ES-I3 (cell line): ENCODE data around the gene PDIA4.
"Not testable (repeated sequence)": the region's sequence is repeated elsewhere in the genome, so short reads cannot be mapped to it uniquely, and the experiment has no call there.

ENCODE experiments used
- H3K36me3 ChIP-seq: 2 replicates; pipeline ENCODE4 v1.6.1; 2013; ENCODE audit warnings: mild to moderate bottlenecking, low read length, control low read depth, moderate library complexity; ENCODE audit not compliant: insufficient read depth
- H3K4me1 ChIP-seq: 2 replicates; pipeline ENCODE4 v1.6.1; 2013; ENCODE audit warnings: mild to moderate bottlenecking, control low read depth, low read length; ENCODE audit not compliant: insufficient read depth
- H3K9ac ChIP-seq: 2 replicates; pipeline ENCODE4 v1.6.1; 2013; ENCODE audit warnings: low read depth, mild to moderate bottlenecking, low read length, moderate library complexity
- H3K9me3 ChIP-seq: 2 replicates; pipeline ENCODE4 v1.6.1; 2013; ENCODE audit warnings: mild to moderate bottlenecking, low read length, moderate library complexity; ENCODE audit not compliant: control insufficient read depth, insufficient read depth

PDIA4 gene

DNA sequence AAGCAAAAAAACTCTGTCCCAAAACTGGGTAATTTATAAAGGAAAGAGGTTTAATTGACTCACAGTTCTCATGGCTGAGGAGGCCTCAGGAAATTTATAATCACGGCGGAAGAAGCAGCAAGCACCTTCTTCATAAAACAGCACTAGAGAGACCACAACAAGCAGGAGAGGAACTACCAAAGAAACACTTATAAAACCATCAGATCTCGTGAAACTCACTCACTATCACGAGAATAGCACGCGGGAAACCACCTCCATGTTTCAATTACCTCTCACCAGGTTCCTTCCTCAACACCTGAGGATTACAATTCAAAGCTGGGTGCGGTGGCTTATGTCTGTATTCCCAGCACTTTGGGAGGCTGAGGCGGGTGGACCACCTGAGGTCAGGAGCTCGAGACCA, 48.5 kb downstream of the PDIA4 start:
- H3K36me3 ChIP-seq, result no peaks in the 10 kb centered on the region
- H3K4me1 ChIP-seq, result peaks cover 5% of the 10 kb centered on the region
- no peaks in the 10 kb centered on the region for H3K9me3 ChIP-seq
- H3K9ac ChIP-seq, result no peak overlapping the region

DNA sequence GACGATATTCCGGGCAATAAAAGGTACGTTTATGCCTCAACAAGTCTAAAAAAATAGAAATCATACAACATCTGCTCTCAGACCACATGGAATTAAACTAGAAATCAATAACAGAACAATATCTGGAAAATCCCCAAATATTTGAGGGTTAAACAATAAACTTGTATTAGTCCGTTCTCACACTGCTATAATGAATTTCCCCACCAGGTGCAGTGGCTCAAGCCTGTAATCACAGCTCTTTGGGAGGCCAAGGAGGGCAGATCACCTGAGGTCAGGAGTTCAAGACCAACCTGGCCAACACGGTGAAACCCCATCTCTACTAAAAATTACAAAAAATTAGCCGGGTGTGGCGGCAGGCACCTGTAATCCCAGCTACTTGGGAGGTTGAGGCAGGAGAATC, 49.2 kb downstream of the PDIA4 start:
- H3K36me3 ChIP-seq, H3K9me3 ChIP-seq, H3K9ac ChIP-seq, H3K4me1 ChIP-seq: not testable (repeated sequence)

DNA sequence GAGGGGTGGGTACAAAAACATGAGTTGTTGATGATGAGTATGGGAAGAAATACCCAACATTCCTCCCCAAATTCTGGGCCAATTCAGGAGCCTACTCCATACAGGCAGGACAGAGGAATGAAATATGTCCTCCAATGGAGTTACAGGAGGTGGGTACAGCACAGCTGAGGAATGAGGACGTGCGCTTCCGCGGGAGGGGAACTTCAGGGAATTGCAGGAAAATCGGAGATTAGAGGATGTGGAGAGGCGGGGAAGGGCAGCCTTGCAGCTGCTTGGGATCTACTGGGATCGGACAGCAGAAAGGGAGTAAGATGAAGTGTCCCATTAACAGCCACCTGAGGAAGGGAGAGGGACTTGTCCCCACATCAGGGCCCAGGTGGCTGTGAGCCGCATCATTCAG, 50.2 kb downstream of the PDIA4 start:
- H3K9ac ChIP-seq, result no peak overlapping the region
- peaks cover 5% of the 10 kb centered on the region for H3K4me1 ChIP-seq
- no peaks in the 10 kb centered on the region for H3K9me3 ChIP-seq
- no peaks in the 10 kb centered on the region for H3K36me3 ChIP-seq

DNA sequence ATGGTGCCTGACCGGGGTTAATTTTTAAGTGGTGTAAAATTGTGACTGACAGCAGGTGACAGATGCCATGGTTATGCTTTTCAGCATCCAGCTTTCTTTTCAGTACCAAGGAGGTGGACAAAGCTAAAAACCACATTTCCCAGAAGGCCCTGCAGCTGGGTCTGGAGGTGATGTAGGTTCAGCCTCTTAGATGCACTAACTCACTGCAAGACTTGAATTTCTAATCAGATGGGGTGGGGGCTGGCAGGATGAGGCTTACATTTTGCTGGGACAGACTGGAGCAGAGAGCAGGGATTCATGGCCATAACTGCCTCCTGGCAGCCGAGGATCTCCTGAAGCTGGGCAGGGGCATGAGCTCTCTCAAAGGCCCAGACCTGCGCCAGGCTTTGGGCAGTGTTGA, 52.4 kb downstream of the PDIA4 start:
- Histone ChIP-seq H3K9ac (no peak overlapping the region; the same call in 1 of the 2 replicates), H3K36me3 (no peaks in the 10 kb centered on the region), H3K4me1 (peaks cover 5% of the 10 kb centered on the region), H3K9me3 (no peaks in the 10 kb centered on the region)

DNA sequence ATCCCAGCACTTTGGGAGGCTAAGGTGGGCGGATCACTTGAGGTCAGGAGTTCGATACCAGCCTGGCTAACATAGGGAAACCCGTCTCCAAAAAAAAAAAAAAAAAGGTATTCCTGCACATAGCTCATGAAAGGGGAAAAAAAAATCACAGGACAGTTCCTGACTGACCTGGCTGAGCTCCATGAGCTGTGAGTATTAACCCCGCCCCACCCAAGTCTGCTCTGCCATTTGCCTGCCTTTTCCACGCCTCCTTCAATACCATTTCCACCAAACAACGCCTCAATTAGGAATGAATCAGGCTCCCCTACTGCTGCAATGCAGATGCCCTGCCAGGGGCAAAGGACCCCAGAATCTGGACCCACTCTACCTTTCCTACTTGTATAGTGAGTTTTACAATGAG, 55.0 kb downstream of the PDIA4 start:
- Histone ChIP-seq H3K9ac (no peak overlapping the region), H3K4me1 (peaks cover 5% of the 10 kb centered on the region), H3K36me3 (no peaks in the 10 kb centered on the region), H3K9me3 (no peaks in the 10 kb centered on the region)

DNA sequence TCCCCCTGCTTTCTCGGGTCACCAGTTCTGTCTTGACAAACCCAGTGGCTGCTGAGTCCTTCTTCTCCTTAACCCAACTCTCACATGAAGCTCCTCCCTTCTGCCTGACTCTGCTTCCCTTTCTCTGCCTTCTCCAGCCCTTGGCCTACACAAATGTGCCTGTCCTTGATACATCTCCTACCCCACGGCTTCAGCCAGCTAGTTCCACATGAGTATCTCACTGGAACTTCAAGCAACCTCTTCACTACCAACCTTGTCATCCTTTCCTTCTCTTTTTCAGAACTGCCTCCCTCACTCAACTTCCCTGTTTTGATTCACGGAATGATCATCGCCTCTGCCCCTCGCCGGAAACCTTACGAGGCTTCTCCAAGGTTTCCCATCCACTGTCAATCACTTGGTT, 55.9 kb downstream of the PDIA4 start:
- no peaks in the 10 kb centered on the region for H3K9me3 ChIP-seq
- no peaks in the 10 kb centered on the region for H3K36me3 ChIP-seq
- no peak overlapping the region for H3K9ac ChIP-seq
- peaks cover 5% of the 10 kb centered on the region for H3K4me1 ChIP-seq

DNA sequence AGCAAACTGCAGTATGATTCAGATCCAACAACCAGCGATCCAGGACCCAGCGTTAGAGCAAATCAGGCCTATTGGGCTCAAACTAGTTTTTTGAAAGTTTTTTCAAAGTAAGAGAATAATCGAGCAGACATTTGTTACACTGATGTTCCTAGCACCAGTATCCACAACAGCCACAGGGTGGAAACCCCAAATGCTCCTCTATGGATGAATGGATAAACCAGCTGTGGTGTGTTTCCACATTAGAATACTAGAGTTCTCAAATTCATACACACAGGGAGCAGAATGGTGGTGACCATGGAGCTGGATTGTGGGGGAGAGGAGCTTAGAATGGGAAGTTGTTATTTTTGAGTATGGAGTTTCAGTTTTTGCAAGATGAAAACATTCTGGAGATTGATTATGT, 60.7 kb downstream of the PDIA4 start:
- H3K9me3 ChIP-seq, result no peaks in the 10 kb centered on the region
- no peak overlapping the region for H3K9ac ChIP-seq
- no peaks in the 10 kb centered on the region for H3K36me3 ChIP-seq
- H3K4me1 ChIP-seq, result no peaks in the 10 kb centered on the region

DNA sequence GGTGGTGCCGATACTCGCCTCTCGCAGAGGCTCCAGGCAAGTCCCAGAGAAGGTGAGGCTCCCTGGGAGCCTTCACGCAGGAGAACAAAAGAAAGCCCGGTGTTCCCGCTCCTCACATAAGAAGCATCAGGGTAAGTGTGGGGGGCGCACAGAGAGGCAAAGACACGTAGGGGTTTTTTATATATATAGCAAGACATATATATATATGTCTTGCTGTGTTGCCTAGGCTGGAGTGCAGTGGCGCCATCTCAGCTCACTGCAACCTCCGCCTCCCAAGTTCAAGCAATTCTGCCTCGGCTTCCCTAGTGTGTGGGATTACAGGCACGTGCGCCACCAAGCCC, 61.3 kb downstream of the PDIA4 start:
- H3K9ac ChIP-seq, result no peak overlapping the region; the same call in 1 of the 2 replicates
- H3K9me3 ChIP-seq, result no peaks in the 10 kb centered on the region
- no peaks in the 10 kb centered on the region for H3K36me3 ChIP-seq
- H3K4me1 ChIP-seq, result no peaks in the 10 kb centered on the region

DNA sequence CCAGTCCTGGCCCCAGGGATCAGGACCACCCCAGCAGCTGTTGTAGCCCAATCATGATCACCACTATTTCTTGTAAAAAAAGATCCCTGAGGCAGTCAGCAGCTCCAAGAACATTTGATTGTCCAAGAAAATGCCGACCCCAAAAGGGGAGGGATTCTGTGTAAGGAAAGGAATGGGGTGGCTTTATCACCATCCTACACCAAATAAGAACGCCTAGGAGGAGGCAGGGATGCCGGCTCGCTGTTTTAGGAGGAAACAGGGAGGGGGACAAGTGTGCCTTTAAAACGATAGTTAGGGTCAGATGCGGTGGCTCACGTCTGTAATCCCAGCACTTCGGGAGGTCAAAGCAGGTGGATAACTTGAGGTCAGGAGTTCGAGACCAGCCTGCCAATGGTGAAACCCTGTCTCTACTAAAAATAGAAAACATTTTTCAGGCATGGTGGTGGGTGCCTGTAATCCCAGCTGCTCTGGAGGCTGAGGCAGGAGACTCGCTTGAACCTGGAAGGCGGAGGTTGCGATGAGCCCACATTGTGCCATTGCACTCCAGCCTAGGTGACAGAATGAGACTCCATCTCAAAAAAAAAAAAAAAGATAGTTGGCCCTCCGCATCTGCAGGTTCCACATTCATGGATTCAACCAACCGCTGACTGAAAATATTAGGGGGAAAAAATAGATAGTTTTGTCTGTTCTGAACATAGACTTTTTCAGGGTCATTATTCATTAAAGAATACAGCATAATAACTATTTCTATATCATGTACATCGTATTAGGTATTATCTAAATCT, 63.6 kb downstream of the PDIA4 start:
- H3K9ac ChIP-seq, result peak overlapping the region; percentile 72; the same call in 1 of the 2 replicates
- no peaks in the 10 kb centered on the region for H3K4me1 ChIP-seq
- H3K9me3 ChIP-seq, result no peaks in the 10 kb centered on the region
- H3K36me3 ChIP-seq, result no peaks in the 10 kb centered on the region

DNA sequence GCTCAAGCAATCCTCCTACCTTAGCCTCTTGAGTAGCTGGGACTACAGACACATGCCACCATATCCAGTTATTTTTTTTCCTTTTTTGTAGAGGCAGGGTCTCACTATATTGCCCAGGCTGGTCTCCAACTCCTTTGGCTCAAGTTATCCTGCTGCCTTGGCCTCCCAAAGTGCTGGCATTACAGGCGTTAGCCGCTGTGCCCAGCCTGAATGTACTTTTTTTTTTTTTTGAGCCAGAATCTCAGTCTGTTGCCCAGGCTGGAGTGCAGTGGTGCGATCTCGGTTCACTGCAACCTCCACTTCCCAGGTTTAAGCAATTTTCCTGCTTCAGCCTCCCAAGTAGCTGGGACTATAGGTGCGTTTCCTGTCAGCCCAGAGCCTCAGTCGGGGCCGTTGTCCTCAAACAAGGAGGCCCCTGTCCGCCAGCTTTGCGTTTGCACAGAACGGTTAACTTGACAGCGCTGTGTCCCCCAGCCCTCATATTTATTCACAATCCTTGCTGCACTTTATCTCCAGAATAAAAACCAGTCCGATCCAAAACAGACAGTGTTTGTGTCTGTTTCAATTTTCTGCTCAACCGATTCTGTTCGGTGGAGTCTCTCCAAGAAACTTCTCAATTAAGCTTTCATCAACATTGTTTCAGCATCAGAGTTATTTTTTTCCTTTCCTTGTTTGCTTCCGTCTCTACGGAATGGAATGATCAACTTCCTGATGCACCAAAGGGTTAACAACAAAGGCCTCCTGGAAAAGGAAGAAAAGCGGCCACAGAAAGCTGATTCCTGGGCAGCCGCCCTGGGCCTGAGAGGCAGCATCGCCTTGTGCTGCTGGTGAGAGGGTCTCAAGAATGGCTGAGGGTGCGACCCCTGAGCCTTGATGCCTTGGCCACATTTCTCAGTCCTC, 64.5 kb downstream of the PDIA4 start:
- Histone ChIP-seq H3K36me3 (no peaks in the 10 kb centered on the region), H3K9me3 (no peaks in the 10 kb centered on the region), H3K4me1 (no peaks in the 10 kb centered on the region), H3K9ac (peak overlapping the region; percentile 72; the same call in 1 of the 2 replicates)

DNA sequence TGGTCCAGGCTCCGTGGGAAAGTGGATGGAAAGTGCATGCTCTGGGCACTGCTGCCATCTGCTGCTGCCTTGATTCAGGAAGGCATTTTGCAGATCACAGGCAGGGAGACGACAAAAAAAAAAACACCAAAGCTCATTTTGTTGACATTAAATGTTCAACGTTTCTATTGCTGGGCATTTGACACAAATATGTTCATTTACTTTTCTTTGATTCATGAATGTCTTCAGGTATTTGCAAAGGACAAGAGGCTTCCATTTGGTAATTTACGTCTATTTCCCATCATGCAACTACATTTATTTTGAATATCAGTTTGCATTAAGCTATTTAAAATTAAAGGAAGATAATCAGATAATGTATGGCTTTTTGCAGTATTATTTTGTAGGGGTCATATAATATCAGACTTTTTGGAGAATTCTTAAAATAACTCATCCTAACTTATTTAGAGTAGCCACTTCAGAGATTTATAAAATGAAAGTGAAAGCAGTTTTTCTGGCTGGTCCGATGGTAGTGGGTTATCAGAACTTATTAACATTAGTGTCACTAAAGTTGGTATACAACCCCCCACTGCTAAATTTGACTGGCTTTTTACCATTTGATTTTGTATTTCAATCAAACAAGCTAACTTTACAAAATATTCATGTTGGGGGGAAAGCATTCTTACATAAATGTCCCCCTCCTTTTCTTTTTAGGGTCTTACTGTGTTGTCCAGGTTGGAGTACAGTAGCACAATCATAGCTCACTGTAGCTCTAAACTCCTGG, 65.3 kb downstream of the PDIA4 start:
- Histone ChIP-seq H3K9me3 (no peaks in the 10 kb centered on the region), H3K9ac (peak overlapping the region; percentile 73), H3K4me1 (no peaks in the 10 kb centered on the region), H3K36me3 (no peaks in the 10 kb centered on the region)

DNA sequence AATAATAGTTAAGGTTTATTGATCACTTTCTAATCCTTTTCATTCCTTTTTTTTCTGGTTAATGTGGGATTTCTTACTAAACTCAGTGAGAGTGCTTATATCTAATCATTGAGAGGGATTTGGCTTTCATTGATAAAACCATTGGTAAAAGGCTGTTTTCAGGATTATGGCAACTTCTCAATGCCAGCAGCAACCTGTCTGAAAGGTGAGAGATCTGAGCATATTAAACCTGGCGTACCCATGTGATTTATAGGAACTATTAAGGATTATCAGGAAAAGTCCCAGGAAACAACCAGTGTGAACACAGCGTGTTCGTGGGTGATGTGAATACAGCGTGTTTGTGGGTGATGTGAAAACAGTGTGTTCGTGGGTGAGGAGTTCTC, 65.9 kb downstream of the PDIA4 start:
- no peaks in the 10 kb centered on the region for H3K4me1 ChIP-seq
- H3K9ac ChIP-seq, result peak overlapping the region; percentile 73
- H3K9me3 ChIP-seq, result no peaks in the 10 kb centered on the region
- no peaks in the 10 kb centered on the region for H3K36me3 ChIP-seq

DNA sequence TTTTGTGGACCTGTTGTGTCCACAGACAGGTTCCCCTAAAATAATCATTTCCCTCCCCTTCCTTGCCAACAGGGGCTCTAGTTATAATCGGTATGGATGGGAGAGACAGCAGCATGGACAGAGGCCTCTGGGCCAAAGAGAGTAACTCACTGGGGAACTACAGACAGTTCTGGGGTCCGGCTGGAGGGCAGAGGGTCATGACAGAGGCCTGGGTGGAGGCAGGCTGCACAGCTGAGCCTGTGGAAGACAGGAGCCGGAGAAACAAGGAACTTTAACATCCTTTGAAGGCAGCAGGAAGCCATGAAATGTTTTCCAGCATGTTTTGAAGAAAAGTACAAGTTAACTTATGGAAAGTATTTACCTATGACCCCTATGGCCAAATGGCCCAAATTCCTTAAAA, 68.6 kb downstream of the PDIA4 start:
- Histone ChIP-seq H3K9me3 (no peaks in the 10 kb centered on the region), H3K4me1 (no peaks in the 10 kb centered on the region), H3K9ac (no peak overlapping the region), H3K36me3 (no peaks in the 10 kb centered on the region)

DNA sequence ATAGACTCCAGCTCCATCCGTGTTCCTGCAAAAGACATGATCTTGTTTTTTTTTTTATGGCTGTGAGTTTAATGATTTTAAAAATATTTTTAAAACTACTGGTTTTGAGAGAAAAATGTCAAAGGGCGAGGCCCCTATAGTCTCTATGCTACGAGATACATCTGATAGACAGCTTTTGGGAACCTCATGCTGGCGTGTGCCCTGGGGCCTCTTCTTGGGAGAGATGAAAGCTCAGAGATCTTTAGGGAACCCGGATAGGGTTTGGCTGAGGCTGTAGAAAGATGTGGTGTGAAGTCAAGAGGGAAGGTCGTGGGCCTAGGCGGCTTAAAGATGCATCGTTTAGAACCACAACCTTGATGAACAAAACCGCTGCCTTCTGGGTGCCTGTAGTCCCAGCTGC, 70.2 kb downstream of the PDIA4 start:
- H3K9ac ChIP-seq, result no peak overlapping the region
- no peaks in the 10 kb centered on the region for H3K36me3 ChIP-seq
- H3K9me3 ChIP-seq, result no peaks in the 10 kb centered on the region
- H3K4me1 ChIP-seq, result no peaks in the 10 kb centered on the region
